Spleen (tissue), 11 donors: ENCODE results near the gene MAGI2. TPM values are rescaled to one million over a fixed set of nuclear protein-coding genes. Genes with fewer than 3 reads are reported as not detected.

Experiments
- DNase-seq: peaks from one replicate; pipeline ENCODE4 v3.0.0-alpha.2; 2020
- H3K27ac ChIP-seq, 8 donors: fragments of 200-600 bp; sonication (generic) in 7 of 8; 1 replicate in 4 of 8; 2 replicates in 4 of 8; pipeline versions ENCODE4 v1.5.0 to v1.8.0; 2016 to 2021; ENCODE audit warnings: inconsistent platforms in 4 of 8, mild to moderate bottlenecking in 4 of 8, moderate library complexity in 1 of 8
- H3K27me3 ChIP-seq, 7 donors: fragments of 200-600 bp; sonication (generic) in 6 of 7; replicated peaks in 1 of 7; 1 replicate in 4 of 7; 2 replicates in 3 of 7; pipeline versions ENCODE4 v1.5.0 to v1.8.0; 2016 to 2021; ENCODE audit warnings: inconsistent platforms in 3 of 7, mild to moderate bottlenecking in 1 of 7
- H3K36me3 ChIP-seq, 6 donors: fragments of 200-600 bp; sonication (generic) in 5 of 6; 1 replicate in 4 of 6; 2 replicates in 2 of 6; pipeline versions ENCODE4 v1.5.0 to v1.8.0; 2016 to 2021; ENCODE audit warnings: inconsistent platforms in 2 of 6
- H3K4me1 ChIP-seq, 6 donors: fragments of 200-600 bp; sonication (generic) in 5 of 6; 1 replicate in 3 of 6; 2 replicates in 3 of 6; pipeline versions ENCODE4 v1.5.0 to v1.8.0; 2016 to 2021; ENCODE audit warnings: inconsistent platforms in 3 of 6
- H3K4me3 ChIP-seq, 8 donors: fragments of 200-600 bp; sonication (generic) in 7 of 8; 1 replicate in 4 of 8; 2 replicates in 4 of 8; pipeline versions ENCODE4 v1.5.0 to v1.8.0; 2016 to 2021; ENCODE audit warnings: inconsistent platforms in 4 of 8, mild to moderate bottlenecking in 4 of 8, moderate library complexity in 2 of 8
- H3K9me3 ChIP-seq, 8 donors: fragments of 200-600 bp; sonication (generic) in 7 of 8; 1 replicate in 4 of 8; 2 replicates in 4 of 8; pipeline versions ENCODE4 v1.5.0 to v1.8.0; 2016 to 2021; ENCODE audit warnings: inconsistent platforms in 4 of 8
- POLR2A ChIP-seq, 3 donors: fragments of 450-650 bp; IDR thresholded peaks; one replicate each; pipeline ENCODE4 v1.5.1; 2017; ENCODE audit warnings: antibody characterized with exemption in 3 of 3, mild to moderate bottlenecking in 1 of 3
- POLR2AphosphoS5 ChIP-seq, 3 donors: sonication (generic); formaldehyde crosslinking; IDR thresholded peaks; one replicate each; pipeline ENCODE4 v1.5.1; 2017; ENCODE audit warnings: antibody characterized with exemption in 3 of 3
- whole genome bisulfite sequencing, 5 donors: extraction: QIAGEN DNeasy Blood & Tissue Kit in 3 of 5; methylation state at CpG; one replicate each; pipeline versions ENCODE4 v1.1.5 to v1.1.7; 2013 to 2018; 5-methylcytosine and 5-hydroxymethylcytosine counted together
- intact Hi-C: fragments of 100-400 bp; cut with DNase I; formaldehyde crosslinking; loops from one replicate; pipeline ENCODE4 v1.15.0; 2023; ENCODE audit warnings: low total_unique reads
- polyA plus RNA-seq, 3 donors: library from polyadenylated mRNA; stranded (reverse); fragments of 200-250 nt; gene quantifications; one replicate each; pipeline ENCODE4 v1.2.1, GENCODE V29; 2013
- total RNA-seq, 7 donors: library from RNA; depleted of rRNA in 3 of 7; stranded (reverse); fragments of >200 nt in 3 of 7; fragmentation: NEBNext Ultra II Directional in 4 of 7; extraction: Animal tissue kit (Norgen Biotek cat#: 25700) in 4 of 7; gene quantifications; one replicate each; pipeline versions ENCODE4 v1.1.0 to v1.2.1, GENCODE V29; 2016 to 2021
- TF ChIP-seq, protein P1 (sequence below), 11 experiments: fragments of 200-600 bp in 7 of 11; fragments of 450-650 bp in 4 of 11; sonication (generic) in 4 of 11; IDR thresholded peaks in 8 of 11; conservative IDR thresholded peaks in 3 of 11; 1 replicate in 7 of 11; 2 replicates in 4 of 11; pipeline versions ENCODE4 v1.4.0 to v1.8.0; 2016 to 2021; ENCODE audit warnings: antibody characterized with exemption in 11 of 11, inconsistent platforms in 4 of 11, mild to moderate bottlenecking in 1 of 11
- donor health status: healthy with polysubstance abuse.
- donor health status: DM: no; HTN: no; CAD: no; lungs with moderate emphysema.
- donor health status: DM: no; HTN: no; CAD: no.
- donor health status: Bipolar disorder and iron deficiency.
- donor health status: healthy.
- donor health status: DM: no; HTN: no; CAD: no.
- donor health status: DM: yes; HTN: yes; CAD: no.

Gene MAGI2
- total and polyA plus RNA-seq, 10 donors = 0.74 to 18.1 (median 11.1) TPM

DNA sequence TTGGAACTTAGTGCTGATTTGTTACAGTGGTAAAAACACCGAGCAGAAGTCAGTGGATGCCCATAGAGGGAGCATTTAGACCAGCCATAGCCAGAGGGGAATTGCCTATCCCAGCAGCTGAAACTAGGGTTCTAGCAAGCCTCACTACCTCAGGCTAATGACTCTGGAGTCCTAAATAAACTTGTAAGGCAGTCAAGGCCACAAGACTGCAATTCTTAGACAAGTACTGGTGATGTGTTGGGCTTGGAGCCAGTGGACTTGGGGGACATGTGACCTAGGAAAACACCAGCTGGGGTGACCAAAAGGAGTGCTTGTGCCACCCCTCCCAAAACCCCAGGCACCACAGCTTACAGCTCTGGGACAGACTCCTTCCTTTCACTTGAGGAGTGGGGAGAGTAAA, 209.0 kb downstream of the MAGI2 start:
- H3K9me3 ChIP-seq = peaks cover 0 to 16% (median 0%) of the 10 kb centered on the region in 8 donors
- H3K4me1 ChIP-seq = no peaks in the 10 kb centered on the region
- no peak overlapping the region for H3K4me3 ChIP-seq
- TF ChIP-seq POLR2A (IDR thresholded peaks at IDR 0.05) (no peak), POLR2AphosphoS5 (IDR thresholded peaks at IDR 0.05) (no peak)
- TF ChIP-seq, protein P1, sequence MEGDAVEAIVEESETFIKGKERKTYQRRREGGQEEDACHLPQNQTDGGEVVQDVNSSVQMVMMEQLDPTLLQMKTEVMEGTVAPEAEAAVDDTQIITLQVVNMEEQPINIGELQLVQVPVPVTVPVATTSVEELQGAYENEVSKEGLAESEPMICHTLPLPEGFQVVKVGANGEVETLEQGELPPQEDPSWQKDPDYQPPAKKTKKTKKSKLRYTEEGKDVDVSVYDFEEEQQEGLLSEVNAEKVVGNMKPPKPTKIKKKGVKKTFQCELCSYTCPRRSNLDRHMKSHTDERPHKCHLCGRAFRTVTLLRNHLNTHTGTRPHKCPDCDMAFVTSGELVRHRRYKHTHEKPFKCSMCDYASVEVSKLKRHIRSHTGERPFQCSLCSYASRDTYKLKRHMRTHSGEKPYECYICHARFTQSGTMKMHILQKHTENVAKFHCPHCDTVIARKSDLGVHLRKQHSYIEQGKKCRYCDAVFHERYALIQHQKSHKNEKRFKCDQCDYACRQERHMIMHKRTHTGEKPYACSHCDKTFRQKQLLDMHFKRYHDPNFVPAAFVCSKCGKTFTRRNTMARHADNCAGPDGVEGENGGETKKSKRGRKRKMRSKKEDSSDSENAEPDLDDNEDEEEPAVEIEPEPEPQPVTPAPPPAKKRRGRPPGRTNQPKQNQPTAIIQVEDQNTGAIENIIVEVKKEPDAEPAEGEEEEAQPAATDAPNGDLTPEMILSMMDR (IDR thresholded peaks at IDR 0.05 in 8 of 11, conservative IDR thresholded peaks at IDR 0.05 in 3 of 11) = no peak
- no peaks in the 10 kb centered on the region for H3K36me3 ChIP-seq
- H3K27me3 ChIP-seq = no peaks in the 10 kb centered on the region
- DNase-seq = no peak
- intact Hi-C loops = no loop called here
- H3K27ac ChIP-seq = no peak overlapping the region
- WGBS, 5 donors = 82 to 100% (median 89%) methylated on average over 1 of the region's 1 CpG

DNA sequence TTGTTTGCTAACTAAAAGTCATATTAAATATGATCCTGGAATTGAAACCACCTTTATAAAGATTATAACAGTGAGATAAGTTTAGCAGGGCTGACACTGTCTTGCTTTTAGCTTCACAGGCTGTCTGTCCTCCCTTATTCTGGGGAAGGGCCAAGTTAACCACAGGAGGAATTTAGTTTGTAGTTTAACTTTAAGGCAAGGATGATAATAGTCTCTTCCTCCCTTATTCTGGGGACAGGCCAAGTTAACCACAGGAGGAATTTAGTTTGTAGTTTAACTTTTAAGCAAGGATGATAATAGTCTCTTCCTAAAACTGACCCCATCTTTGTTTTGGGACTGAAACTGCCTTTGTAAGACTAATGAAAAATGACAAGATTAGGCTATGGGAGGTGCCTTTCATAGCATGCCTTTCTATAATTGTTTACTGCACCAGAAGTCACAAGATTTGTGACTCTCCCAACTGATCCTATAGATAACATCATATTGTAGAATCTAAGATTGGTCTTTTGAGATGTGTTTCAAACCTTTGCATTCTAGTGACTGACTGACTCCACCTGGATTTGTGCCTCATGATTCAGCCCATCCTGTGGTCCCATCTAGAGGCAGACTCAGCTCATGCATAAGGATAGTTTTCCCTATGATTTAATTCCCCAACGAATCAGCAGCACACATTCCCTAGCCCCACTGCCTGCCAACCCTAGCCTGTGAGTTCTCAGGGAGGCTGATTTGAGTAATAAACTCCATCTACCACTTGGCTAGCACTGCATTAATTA, 212.0 kb downstream of the MAGI2 start:
- H3K36me3 ChIP-seq = no peaks in the 10 kb centered on the region
- no peak overlapping the region for H3K27ac ChIP-seq
- H3K27me3 ChIP-seq = no peaks in the 10 kb centered on the region
- peaks cover 0 to 11% (median 0%) of the 10 kb centered on the region in 8 donors for H3K9me3 ChIP-seq
- no peak overlapping the region for H3K4me3 ChIP-seq
- no peaks in the 10 kb centered on the region for H3K4me1 ChIP-seq
- intact Hi-C loops = no loop called here
- TF ChIP-seq, protein P1 (IDR thresholded peaks at IDR 0.05 in 8 of 11, conservative IDR thresholded peaks at IDR 0.05 in 3 of 11) = no peak
- TF ChIP-seq POLR2AphosphoS5 (IDR thresholded peaks at IDR 0.05) = no peak
- no peak for TF ChIP-seq POLR2A (IDR thresholded peaks at IDR 0.05)
- WGBS, 5 donors = 50 to 85% (median 70%) methylated on average over 1 of the region's 1 CpG
- no peak for DNase-seq

DNA sequence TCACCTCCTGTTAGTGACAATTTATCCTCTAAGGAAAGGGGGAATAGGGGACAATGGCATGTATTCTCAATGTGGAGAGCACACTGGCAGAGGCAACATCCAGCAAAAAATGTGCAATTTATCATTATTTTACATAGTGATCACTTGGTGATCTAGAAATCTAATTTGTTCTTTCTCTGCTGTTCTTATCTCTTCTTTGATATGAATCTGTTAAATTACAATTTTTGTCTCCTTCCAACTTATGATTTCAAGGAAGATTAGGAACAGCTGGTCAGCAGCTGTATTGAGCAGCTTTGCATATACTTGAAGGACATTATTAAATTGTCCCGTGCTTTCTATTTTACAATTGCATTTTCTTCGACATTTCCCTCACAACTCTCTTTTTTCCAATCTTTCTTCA, 213.1 kb downstream of the MAGI2 start:
- intact Hi-C loops = no loop called here

More for the DNA sequence above, 213.1 kb downstream of the MAGI2 start:
- Histone ChIP-seq H3K4me1 (no peaks in the 10 kb centered on the region), H3K4me3 (no peak overlapping the region), H3K27me3 (no peaks in the 10 kb centered on the region), H3K27ac (no peak overlapping the region), H3K36me3 (no peaks in the 10 kb centered on the region), H3K9me3 (peaks cover 0 to 8% (median 0%) of the 10 kb centered on the region in 8 donors)
- DNase-seq = no peak
- TF ChIP-seq POLR2AphosphoS5 (IDR thresholded peaks at IDR 0.05) = no peak
- TF ChIP-seq POLR2A (IDR thresholded peaks at IDR 0.05) = no peak
- TF ChIP-seq, protein P1 (IDR thresholded peaks at IDR 0.05 in 8 of 11, conservative IDR thresholded peaks at IDR 0.05 in 3 of 11) = no peak
- WGBS, 5 donors = 60 to 84% (median 77%) methylated on average over 2 of the region's 2 CpGs
